ENCODE measurements around the gene SH3GLB2.
A peak's percentile ranks its signal among the peaks of the same experiment; 100 is the strongest.
"Not testable (repeated sequence)": the region's sequence is repeated elsewhere in the genome, so short reads cannot be mapped to it uniquely, and the experiment has no call there.

Gene SH3GLB2

DNA sequence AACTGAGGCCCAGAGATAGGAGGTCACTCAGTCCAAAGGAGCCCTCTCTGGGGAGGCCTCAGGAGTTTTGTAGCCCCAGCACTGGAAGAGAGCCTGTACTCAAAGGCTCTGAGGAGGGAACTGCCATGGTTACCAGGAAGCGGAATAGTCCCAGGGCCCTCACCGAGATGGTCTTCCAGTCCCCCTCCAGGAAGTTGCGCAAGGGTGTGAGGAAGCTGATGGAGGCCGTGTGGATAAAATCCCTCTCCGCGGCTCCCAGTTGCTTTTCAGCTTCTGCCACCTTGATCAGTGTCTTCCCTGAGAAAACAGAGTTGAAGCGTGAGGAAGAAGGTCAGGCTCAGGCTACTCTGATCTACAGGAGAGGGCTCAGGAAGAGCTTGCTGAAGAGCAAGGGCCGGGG is 13.5 kb downstream of the SH3GLB2 start:
- DNase-seq (ENCODE audit: low read depth, low spot score) = no peak

DNA sequence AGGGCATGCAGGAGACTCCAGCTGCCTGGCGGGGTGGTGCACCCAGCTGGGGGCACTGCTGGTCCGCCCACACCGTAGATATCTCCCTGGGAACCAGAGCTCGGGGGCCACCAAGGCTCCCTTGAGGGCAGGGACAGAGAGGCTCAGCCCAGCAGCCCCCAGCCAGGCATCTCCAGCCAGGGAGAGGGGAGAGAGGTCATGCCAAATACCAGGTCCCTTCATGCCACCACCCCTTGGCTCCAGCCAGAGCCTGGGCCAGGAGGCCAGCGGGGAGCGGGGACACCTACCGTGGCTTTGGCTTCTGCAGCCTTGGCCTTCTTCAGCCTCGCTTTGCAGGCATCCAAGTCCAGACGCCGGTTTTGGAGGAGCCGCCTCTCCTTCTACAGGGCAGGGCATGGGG is 14.0 kb downstream of the SH3GLB2 start:
- no peak for DNase-seq (ENCODE audit: low read depth, low spot score)

DNA sequence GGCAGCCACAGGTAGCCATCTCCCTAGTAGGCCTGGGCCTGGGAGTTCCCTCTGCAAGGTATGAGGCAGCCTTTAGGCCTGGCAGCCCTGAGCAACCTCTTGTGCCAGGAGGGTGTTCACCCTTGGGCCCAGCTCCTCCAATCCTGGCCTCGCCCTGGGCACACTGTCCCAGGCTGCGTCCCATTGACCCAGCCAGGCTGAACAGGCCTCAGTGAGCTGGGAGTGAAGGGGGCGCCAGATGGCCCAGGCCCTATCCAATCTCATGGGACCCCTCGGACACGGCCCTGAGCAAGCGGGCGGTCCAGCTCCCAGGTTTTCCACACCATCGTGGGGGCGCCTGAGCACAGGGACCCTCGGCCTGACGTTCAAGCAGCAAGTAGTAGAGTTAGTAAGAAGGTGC is 14.5 kb downstream of the SH3GLB2 start:
- no peak for DNase-seq (ENCODE audit: low read depth, low spot score)

DNA sequence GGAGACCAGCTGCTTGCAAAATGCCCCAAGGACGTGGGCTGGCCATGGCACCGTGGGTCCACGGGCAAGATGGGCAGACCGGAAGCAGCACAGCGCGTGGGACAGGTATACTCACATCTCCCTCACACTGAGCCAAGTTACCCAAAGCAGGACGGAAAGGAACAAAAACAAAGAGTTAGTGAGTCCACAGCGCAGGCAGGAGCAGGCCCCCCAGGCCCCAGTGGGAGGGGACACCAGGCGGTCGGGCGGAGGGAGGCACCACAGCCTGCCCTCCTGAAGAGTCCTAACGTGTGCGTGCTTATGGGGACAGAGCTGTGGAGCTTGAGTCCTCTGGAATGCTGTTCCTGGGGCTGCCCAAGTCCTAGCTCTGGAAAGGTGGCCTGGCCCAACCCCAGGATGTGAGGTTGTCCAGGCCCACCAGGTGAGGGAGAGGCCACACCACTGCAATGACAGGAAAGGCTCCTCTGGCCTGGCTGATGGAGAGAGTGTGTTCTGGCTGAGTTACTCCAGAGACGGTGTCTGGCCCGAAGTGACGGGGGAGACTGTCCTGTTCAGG is 15.2 kb downstream of the SH3GLB2 start:
- no peak for DNase-seq (ENCODE audit: low read depth, low spot score)

DNA sequence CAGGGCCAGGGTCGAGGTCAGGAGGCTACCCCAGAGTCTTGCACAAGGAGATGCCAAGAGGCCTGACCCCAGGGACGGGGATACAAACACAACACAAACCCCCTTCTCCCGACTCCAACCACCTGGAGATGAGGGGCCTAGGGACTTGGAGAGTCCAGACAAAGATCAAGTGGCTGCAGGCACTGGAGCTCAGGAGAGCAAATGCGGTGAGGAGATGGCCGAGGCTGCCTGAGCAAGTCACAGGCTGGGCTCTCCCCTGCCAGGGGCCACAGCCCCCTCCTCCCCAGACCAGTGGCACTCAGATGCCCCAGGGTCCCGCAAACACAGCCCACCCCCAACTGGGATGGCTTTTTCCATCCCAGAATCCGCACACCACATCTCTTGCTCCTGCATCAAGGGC is 15.8 kb downstream of the SH3GLB2 start:
- DNase-seq (ENCODE audit: low read depth, low spot score) = no peak

DNA sequence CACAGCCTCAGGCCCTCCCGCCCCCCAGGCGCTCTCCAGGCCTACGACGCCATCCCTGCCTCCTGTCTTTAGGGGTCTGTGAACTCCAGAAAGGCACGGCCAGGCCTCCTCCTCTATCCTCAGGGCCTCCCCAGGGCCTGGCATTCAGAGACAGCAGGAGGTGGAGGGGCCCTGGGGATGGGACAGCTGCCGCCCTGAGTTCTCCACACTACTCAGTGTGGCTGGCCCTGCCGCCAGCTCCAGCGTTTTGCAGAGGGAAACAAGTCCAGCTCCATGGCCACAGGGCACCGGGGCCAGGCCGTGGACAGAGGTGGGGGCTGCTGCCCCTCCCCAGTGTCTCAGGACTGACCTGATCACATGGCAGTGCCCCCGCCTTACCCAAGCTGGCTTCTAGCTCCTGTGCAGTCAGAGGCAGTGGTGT is 16.4 kb downstream of the SH3GLB2 start:
- DNase-seq (ENCODE audit: low read depth, low spot score) = no peak

DNA sequence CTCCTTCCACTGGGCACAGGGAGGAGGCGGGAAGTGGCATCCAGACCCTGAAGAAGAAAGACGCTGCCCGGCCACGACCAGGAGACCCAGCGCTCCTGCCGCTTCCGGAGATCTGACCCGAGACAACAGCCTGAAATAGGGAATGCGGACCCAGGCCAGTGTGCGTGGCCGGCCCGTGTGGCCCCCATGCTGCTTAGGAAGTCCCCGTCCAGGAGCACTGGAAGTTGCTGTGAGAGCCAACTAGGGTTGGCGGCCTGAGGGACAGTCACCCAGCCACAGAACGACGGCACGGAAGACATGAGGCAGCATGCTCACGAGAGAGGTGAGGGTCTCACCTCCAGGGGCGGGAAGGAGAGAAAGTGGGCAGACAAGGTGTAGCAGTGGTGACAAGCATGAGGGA is 17.0 kb downstream of the SH3GLB2 start:
- no peak for DNase-seq (ENCODE audit: low read depth, low spot score)

DNA sequence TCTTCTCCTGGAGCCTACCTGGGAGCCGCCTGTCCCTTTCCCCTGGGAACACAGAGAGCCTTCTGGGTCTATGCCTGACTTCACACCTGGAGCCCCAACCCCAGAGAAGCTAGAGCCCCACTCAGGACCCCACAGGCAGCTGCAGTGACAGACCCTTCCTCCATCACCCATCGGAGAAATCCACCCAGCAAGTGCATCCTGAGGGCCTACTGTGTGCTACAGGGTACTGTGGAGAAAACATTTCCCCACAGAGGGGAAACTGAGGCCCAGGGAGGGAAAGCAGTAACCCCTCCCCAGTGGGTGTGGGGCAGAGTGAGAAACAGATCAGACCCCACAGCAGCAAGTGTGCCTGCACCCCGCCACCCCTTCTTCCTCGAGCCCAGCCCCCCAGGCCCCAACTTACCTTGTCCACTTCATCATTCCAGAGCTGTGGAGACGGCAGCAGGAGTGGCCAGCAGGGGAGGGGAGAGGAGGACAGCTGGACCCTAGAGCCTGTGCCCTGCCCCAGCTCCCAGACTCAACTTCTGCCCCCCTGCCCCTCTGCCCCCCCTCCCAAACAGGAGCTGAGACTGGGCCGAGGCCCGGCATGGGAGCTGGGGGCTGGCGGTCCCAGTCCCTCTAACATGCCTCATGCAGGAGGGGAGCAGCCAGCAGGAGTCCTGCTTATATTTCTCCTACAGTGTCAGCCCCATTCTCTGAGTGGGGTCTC is 17.7 kb downstream of the SH3GLB2 start:
- no peak for DNase-seq (ENCODE audit: low read depth, low spot score)

DNA sequence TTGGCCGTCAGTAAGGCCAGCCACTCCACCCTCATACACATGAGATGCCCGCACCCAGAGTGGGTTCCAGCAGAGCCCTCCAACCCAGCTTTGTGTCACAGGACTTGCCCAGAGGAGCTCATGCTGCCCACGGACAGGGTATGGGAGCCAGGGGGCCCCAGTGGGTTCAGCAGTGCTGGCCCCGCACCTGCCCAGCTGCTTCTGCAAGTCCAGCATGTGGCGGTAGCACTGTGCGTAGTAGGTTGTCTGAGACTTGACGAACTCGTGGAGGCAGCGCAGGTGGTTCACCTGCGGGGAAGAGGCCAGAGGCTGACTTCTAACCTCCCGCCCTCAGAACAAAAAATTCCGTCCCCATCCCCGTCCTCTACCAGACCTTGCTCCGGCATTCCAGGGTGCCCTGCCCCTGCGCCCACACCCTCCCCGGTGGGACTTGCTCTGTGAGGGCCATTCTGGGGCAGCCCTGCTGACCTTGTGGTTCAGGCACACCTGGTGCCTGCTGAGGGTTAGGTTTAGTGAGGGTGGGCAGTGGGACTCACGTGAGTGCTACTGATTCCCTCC is 18.5 kb downstream of the SH3GLB2 start:
- DNase-seq (ENCODE audit: low read depth, low spot score) = no peak

DNA sequence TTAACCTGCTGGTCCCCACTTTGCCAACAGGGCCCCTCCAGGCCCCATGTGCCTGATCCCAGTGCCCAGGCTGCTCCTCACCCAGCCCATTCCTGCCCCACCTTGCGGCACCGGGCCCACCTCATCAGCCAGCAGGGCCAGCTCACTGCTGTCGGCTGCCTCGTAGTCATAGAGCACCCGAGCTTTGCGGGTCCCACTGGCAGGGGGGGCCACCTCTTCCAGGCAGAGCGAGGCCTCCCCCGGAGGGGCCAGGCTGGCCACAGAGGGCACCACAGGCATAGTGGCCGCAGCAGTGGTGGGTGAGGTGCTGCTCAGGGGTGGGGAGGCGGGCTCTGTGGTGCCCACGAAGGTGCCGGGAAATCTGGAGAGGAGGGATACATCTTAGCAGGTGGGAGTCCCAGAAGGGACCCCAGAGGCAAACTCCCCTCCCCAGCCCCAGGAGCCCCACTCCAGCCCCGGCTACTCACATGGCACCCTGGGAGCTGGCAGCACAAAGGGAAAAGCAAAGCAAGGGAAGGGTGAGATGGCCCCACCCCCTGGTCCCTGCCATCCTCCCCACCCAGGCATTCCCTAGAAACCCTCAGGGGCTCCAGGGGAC is 19.0 kb downstream of the SH3GLB2 start:
- DNase-seq (ENCODE audit: low read depth, low spot score) = no peak

DNA sequence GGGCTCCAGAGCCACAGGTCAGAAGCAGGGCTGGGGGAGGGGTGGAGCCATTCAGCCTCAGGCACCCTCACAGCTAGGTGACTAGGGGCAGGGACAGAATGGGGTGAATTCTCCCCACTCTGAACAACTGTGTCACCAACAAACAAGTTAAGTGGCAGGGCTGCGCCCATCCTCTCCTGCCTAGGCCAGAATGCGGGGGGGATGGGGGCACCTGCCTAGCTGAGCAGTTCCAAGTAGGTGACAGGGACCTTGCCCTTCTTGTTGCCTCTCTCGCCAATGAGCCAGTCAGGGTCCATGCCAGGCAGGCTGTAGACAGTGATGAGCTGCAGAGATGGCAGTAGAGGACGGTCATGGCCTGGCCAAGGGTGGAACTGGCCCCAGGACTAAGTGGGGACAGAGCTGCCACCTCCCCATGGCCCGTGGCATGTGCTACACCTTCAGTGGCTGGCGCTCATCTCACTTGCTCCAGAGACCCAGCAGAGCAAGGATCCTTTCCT is 19.6 kb downstream of the SH3GLB2 start:
- no peak for DNase-seq (ENCODE audit: low read depth, low spot score)

DNA sequence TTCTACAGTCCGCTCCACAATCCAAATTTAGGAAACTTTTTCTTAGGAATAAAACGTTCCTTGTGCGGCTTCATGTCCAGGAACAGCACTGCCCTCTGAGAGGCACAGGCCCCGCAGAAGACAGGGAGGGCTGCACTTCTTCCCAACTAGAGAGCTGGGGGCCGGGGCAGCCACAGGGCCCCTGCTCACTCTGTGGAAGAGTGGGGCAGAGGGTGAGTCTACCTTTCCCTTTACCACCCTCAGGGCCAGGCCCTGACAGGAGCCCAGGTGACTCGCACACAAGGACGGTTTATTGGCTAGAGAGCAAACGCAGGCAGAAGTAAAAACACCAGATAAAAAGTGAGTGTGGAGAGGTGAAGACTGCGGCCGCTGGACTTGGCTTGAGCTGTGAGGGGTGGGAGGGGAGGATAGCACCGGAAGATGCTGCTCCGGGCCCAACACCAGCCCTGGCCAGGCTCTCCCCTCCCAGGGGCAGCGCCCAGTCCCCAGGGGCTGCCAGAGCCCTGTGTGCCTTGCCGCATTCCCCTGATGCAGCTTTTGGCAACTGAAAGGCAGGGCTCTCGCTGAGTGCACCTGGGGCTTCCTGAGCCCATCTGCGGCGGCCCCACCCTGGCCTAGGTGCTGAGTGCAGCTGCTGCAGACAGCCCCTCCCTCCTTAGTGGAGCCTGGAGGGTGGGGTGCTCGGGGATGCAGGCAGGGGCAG is 20.2 kb downstream of the SH3GLB2 start:
- DNase-seq (ENCODE audit: low read depth, low spot score) = no peak

DNA sequence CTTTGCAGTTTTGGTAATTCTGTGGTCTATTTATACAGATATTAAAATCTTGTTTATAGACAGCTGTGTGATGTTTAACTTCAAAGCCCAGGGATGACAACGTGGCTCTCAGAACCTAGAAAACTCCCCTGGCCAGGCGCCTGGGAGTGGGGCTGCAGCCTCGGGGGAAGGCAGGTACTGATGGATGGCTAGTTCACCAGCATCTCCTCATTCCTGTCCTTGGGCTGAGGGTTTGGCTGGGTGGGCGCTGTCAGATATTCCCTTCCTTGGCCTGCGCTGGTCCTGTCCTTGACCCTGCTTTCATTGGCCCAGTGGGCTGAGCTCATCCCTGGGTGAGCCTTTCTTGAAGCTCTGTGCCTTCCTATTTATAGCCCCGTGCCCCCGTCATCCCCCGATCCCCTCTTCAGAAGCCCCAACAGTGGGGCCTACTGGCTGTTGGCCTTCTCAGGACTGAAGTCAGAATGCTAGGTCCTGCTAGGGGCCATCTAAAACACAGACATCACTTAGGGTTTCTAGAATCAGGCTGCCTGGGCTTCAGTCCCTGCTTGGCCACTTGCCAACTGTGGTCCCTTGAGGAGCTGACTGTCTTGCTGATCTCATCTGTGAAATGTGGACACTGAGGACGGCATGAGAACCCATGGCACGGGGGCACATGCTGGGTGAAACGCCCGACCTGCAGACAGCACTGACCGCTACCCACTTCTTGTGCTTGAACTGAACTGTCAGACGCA is 20.9 kb downstream of the SH3GLB2 start:
- DNase-seq (ENCODE audit: low read depth, low spot score) = no peak

DNA sequence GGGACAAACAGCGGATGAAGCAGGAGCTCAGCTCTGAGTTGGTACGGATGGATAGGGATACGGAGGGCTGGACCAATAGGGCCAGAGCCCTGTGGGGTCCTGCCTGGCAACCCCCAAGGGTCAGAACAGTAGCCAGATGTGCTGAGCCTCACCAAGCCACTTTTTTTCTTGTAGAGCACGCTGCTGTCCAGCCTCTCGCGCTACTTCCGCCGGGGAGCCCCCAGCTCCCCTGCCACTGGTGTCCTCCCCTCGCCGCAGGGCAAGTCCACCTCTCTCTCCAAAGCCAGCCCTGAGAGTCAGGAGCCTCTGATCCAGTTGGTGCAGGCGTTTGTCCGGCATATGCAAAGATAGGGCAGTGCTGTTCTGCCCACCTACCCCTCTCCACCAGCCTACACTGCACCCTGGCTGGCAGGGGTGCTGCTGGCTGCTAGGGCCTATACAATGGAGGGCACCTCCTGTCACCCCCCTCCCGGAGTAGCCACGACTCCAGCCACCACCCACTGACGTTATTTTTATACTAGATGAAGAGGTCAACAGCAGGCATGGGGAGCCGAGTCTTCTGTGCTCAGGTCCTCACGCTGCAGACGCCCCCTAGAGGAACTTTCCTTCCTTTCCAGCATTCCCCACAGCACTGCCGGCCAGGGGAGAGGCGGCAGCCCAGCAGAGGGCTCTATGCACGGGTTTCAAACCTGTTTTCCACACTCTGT is 21.6 kb downstream of the SH3GLB2 start:
- DNase-seq (ENCODE audit: low read depth, low spot score) = peak; percentile 49

DNA sequence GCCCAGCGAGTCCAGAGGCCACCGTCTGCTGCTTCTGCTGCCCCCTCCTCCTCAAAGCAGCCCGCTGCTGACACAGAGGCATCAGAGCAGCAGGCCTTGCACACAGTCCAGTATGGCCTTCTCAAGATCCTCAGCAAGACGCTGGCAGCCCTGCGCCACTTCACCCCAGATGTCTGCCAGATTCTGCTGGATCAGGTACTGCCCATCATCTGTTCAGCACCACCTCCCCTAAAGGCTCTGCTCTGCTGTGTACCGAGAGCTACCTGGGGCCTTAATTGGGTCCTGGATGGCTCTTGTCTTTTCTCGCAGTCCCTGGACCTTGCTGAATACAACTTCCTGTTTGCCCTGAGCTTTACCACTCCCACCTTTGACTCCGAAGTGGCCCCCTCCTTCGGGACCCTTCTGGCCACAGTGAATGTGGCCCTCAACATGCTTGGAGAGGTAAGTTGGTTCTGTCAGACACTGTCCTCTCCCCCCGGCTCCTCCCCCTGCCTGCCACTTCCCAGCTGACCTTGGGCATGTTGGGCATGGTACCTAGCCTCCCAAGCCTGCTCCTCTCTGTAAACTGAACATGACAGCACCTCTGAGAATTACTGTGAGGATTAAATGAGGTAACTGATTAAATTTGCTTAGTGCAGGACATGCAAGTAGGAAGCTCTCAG is 22.7 kb downstream of the SH3GLB2 start:
- DNase-seq (ENCODE audit: low read depth, low spot score) = no peak

DNA sequence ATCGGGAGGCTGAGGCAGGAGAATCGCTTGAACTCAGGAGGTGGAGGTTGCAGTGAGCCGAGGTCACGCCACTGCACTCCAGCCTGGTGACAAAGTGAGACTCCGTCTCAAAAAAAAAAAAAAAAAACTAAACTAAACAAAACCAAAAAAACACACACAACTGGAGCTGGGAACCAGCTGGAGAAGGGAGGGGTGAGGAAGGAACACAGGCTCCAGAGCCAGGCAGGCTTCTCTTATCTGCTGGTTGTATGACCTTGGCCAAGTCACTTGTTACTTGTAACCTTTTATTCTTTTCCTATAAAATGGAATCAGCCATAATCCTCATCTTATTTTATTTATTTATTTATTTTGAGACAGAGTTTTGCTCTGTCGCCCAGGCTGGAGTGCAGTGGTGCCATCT is 24.0 kb downstream of the SH3GLB2 start:
- not testable (repeated sequence) for DNase-seq (ENCODE audit: low read depth, low spot score)

DNA sequence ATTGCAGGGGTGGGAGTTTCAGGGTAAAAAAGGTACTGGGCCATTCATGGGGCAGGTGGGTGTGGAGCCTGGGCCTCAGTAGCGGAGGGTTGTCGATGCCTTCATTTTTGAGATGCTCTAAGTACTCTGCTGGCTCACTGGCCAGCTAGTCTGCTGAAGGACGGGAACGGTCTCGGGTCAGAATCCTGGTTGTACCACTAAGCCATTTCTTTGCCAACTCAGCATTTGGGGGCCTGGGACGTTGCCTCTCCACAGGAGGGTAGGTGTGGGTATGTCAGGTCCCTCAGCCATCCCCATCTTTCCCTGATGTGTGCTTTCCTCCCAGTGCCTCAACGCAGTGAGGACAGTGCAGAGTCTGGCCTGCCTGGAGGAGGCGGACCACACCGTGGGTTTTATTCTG is 25.1 kb downstream of the SH3GLB2 start:
- no peak for DNase-seq (ENCODE audit: low read depth, low spot score)

DNA sequence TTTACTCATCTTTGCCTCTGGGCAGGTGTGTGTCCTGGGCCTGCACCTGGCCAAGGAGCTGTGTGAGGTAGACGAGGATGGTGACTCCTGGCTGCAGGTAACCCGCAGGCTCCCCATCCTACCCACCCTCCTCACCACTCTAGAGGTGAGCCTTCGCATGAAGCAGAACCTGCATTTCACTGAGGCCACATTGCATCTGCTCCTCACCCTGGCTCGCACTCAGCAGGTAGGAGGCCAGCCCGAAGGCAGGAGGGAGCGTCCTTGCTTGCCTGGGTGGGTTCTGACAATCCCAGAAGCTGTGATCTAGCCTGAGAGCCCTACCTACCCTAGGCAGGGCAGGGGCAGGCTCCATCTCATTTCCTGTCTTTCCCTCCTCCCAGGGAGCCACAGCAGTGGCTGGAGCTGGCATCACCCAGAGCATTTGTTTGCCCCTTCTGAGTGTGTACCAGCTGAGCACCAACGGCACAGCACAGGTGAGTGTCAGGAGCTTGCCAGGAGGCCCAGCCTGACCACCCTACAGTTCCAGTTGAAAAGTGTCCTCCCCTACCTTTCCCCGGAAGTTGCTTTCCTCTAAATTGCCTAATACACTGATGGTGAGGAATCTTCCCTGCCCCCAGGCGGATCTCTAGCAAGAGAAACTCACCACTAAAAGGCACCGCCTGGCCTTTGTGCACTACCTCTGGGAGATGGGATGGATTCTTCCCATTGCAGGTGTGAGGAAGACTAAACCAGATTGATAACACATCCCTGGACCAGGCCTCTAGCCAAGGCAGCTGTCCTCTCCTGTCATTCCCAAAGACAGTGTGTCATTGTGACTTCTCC is 26.4 kb downstream of the SH3GLB2 start:
- DNase-seq (ENCODE audit: low read depth, low spot score) = no peak

DNA sequence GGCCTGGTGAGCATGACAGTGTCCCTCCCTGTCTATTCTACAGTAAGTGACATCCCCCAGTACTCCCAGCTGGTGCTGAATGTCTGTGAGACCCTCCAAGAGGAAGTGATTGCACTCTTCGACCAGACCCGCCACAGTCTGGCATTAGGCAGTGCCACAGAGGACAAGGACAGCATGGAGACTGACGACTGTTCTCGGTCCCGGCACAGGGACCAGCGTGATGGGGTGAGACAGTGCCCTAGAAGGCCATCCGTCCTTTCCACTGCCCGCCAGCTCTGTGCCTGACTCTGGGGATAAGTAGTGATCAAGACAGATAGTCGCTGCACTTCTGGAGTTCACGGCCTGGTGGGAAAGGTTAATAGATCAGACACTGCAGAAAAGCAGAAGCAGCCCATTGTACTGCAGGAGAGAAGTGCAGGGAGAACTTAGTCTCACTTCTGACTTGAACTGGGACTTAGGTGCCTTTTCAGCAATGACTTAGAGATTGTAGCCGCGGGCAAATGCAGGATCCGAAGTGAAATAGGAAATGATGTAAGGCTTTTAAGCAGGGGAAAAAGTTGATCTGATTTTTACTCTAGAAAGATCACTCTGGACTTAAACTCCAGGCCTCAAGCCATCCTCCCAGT is 28.4 kb downstream of the SH3GLB2 start:
- no peak for DNase-seq (ENCODE audit: low read depth, low spot score)

Measured in smooth muscle cell of the brain vasculature (primary cell).